Caco-2 (cell line): ENCODE measurements around the gene LAPTM4A. TPM values are rescaled to one million over a fixed set of nuclear protein-coding genes. Genes with fewer than 3 reads are reported as not detected.

Experiments used
- BruUV-seq: library from RNA; stranded (reverse); fragments of 400-500 nt; replicated peaks from 2 replicates; lab custom pipeline; 2021; lab: Mats Ljungman, UMichigan
- CTCF ChIA-PET: fragments of 300-600 bp; sonication (Branson Sonifier 250); formaldehyde crosslinking; loops from one replicate; lab custom pipeline; 2022; ENCODE audit warnings: antibody characterized with exemption; lab: Charles Lee
- POLR2A ChIA-PET: fragments of 300-600 bp; sonication (Branson Sonifier 250); formaldehyde crosslinking; loops from one replicate; lab custom pipeline; 2022; ENCODE audit warnings: antibody characterized with exemption; lab: Charles Lee
- DNase-seq, 2 experiments: peaks; one replicate each; pipeline versions ENCODE4 v3.0.0 to v3.0.0-alpha.2; 2020 to 2022
- H3K27me3 ChIP-seq: replicated peaks from 2 replicates; pipeline ENCODE4 v1.6.0; 2011; ENCODE audit warnings: low read length; ENCODE audit not compliant: control insufficient read depth, insufficient read depth
- H3K36me3 ChIP-seq: 2 replicates; pipeline ENCODE4 v1.5.1; 2011; ENCODE audit warnings: low read length; ENCODE audit not compliant: control insufficient read depth, insufficient read depth
- H3K4me1 ChIP-seq: fragments of 250-450 bp; sonication (Bioruptor Pico); 2 replicates; pipeline ENCODE4 v1.5.1; 2020; ENCODE audit warnings: mild to moderate bottlenecking
- H3K4me3 ChIP-seq: 2 replicates; pipeline ENCODE4 v1.5.1; 2011; ENCODE audit warnings: low read depth, mild to moderate bottlenecking, control low read depth, low read length
- H3K9me3 ChIP-seq: fragments of 250-450 bp; sonication (Bioruptor Pico); 2 replicates; pipeline ENCODE4 v1.5.1; 2020; ENCODE audit warnings: mild to moderate bottlenecking, moderate library complexity
- H3K27ac Mint-ChIP-seq: one replicate; pipeline ENCODE4 v1.8.0; 2022; ENCODE audit warnings: mixed read lengths; ENCODE audit not compliant: unreplicated experiment
- H3K27me3 Mint-ChIP-seq: one replicate; pipeline ENCODE4 v1.8.0; 2022; ENCODE audit warnings: mixed read lengths; ENCODE audit not compliant: insufficient read depth, unreplicated experiment
- H3K36me3 Mint-ChIP-seq: one replicate; pipeline ENCODE4 v1.8.0; 2022; ENCODE audit warnings: mild to moderate bottlenecking, mixed read lengths; ENCODE audit not compliant: insufficient read depth, unreplicated experiment
- H3K4me1 Mint-ChIP-seq: one replicate; pipeline ENCODE4 v1.8.0; 2022; ENCODE audit warnings: low read depth, mixed read lengths; ENCODE audit not compliant: unreplicated experiment
- H3K4me3 Mint-ChIP-seq: one replicate; pipeline ENCODE4 v1.8.0; 2022; ENCODE audit warnings: mild to moderate bottlenecking, moderate library complexity, mixed read lengths; ENCODE audit not compliant: unreplicated experiment
- H3K9me3 Mint-ChIP-seq: one replicate; pipeline ENCODE4 v1.8.0; 2022; ENCODE audit warnings: mixed read lengths; ENCODE audit not compliant: unreplicated experiment
- CTCF ChIP-seq, 2 experiments: fragments of 200-600 bp in 1 of 2; IDR thresholded peaks; 1 replicate in 1 of 2; 2 replicates in 1 of 2; pipeline versions ENCODE4 v1.5.1 to v1.8.0; 2011 to 2022; ENCODE audit warnings: antibody characterized with exemption in 1 of 2, control low read depth in 1 of 2, inconsistent platforms in 1 of 2, low read depth in 1 of 2, low read length in 1 of 2, mild to moderate bottlenecking in 1 of 2, moderate library complexity in 1 of 2; ENCODE audit not compliant: insufficient read depth in 1 of 2, severe bottlenecking in 1 of 2, unreplicated experiment in 1 of 2
- intact Hi-C: fragments of 100-400 bp; cut with micrococcal nuclease; formaldehyde crosslinking; loops from one replicate; pipeline ENCODE4 v1.10.0; 2022; ENCODE audit not compliant: unreplicated experiment
- total RNA-seq: library from RNA; stranded (reverse); gene quantifications from 2 replicates; pipeline ENCODE4 v1.2.3, GENCODE V29; 2022

Gene LAPTM4A
- total RNA-seq, 1 experiment from 2014 or later: 140 TPM

GRCh38 chr2:19991895-19992294 lies 59.5 kb downstream of the LAPTM4A start:
- H3K27ac Mint-ChIP-seq: no peak overlapping the region
- BruUV-seq: no TSS peak
- ChIA-PET POLR2A (no interaction called here), CTCF (no interaction called here)
- no peaks in the 10 kb centered on the region for H3K9me3 ChIP-seq
- H3K27me3 ChIP-seq: no peaks in the 10 kb centered on the region
- H3K4me3 ChIP-seq: no peak overlapping the region
- DNase-seq: no peak
- intact Hi-C loops: loop anchor here (2.0 kb wide), 1 partner anchor 59 kb away; the partner anchor contains the start of gene LAPTM4A
- H3K4me1 ChIP-seq: peaks cover 6% of the 10 kb centered on the region
- peaks cover 8% of the 10 kb centered on the region for H3K36me3 Mint-ChIP-seq
- no peak overlapping the region for H3K4me3 Mint-ChIP-seq
- H3K27me3 Mint-ChIP-seq: no peaks in the 10 kb centered on the region
- no peaks in the 10 kb centered on the region for H3K36me3 ChIP-seq
- H3K9me3 Mint-ChIP-seq: no peaks in the 10 kb centered on the region
- H3K4me1 Mint-ChIP-seq: peaks cover 8% of the 10 kb centered on the region
- no peak for TF ChIP-seq CTCF (IDR thresholded peaks at IDR 0.05; ENCODE audit: insufficient read depth in 1 of 2, low read depth in 1 of 2, low read length in 1 of 2, severe bottlenecking in 1 of 2, unreplicated experiment in 1 of 2)

- BruUV-seq: TSS peak; percentile 78
Observed at GRCh38 chr2:19990416-19990728, 61.1 kb downstream of the LAPTM4A start.

More at GRCh38 chr2:19990416-19990728, 61.1 kb downstream of the LAPTM4A start:
- peaks cover 8% of the 10 kb centered on the region for H3K36me3 Mint-ChIP-seq
- H3K27ac Mint-ChIP-seq: peak overlapping the region; percentile 75
- no peak for TF ChIP-seq CTCF (IDR thresholded peaks at IDR 0.05; ENCODE audit: insufficient read depth in 1 of 2, low read depth in 1 of 2, low read length in 1 of 2, severe bottlenecking in 1 of 2, unreplicated experiment in 1 of 2)
- intact Hi-C loops: loop anchor here (2.0 kb wide), 1 partner anchor 60 kb away; the partner anchor contains the start of gene LAPTM4A
- no peaks in the 10 kb centered on the region for H3K36me3 ChIP-seq
- peaks cover 8% of the 10 kb centered on the region for H3K4me1 Mint-ChIP-seq
- POLR2A ChIA-PET: interaction anchor here (0.6 to 1.1 kb wide), 3 partner anchors 21 to 422 kb away, joined by 3 to 7 read pairs (median 5); partner anchors contain the start of gene LAPTM4A
- H3K9me3 Mint-ChIP-seq: no peaks in the 10 kb centered on the region
- H3K4me3 ChIP-seq: peak overlapping the region; percentile 73
- peak overlapping the region; percentile 90 for H3K4me3 Mint-ChIP-seq
- H3K27me3 Mint-ChIP-seq: no peaks in the 10 kb centered on the region
- peaks cover 6% of the 10 kb centered on the region for H3K4me1 ChIP-seq
- DNase-seq: no peak
- CTCF ChIA-PET: interaction anchor here (0.6 to 1.2 kb wide), 3 partner anchors 35 to 274 kb away, joined by 3 to 9 read pairs (median 4); no protein-coding TSS in a partner anchor
- H3K9me3 ChIP-seq: no peaks in the 10 kb centered on the region
- no peaks in the 10 kb centered on the region for H3K27me3 ChIP-seq
